Fibroblast of gingiva (primary cell): ENCODE measurements around the gene NR2F2.
A peak's percentile ranks its signal among the peaks of the same experiment; 100 is the strongest.

Experiments
- DNase-seq: peaks from one replicate; pipeline ENCODE4 v3.0.0-alpha.2; 2011; ENCODE audit warnings: low read depth

Gene NR2F2

GRCh38 chr15:96343113-96344059 lies 12.9 kb downstream of the NR2F2 start:
- DNase-seq, result no peak

GRCh38 chr15:96344060-96344705 lies 13.7 kb downstream of the NR2F2 start:
- no peak for DNase-seq

- DNase-seq, result no peak
Measured at GRCh38 chr15:96344706-96345559, 14.4 kb downstream of the NR2F2 start.

GRCh38 chr15:96345560-96346399 lies 15.3 kb downstream of the NR2F2 start:
- peak; percentile 84 for DNase-seq

- no peak for DNase-seq
Measured at GRCh38 chr15:96346409-96346970, 16.0 kb downstream of the NR2F2 start.

- no peak for DNase-seq
Measured at GRCh38 chr15:96347181-96348111, 16.9 kb downstream of the NR2F2 start.

- DNase-seq, result no peak
Measured at GRCh38 chr15:96348112-96349027, 17.9 kb downstream of the NR2F2 start.

- no peak for DNase-seq
Measured at GRCh38 chr15:96349034-96349856, 18.7 kb downstream of the NR2F2 start.

- DNase-seq, result no peak
Measured at GRCh38 chr15:96349857-96350720, 19.6 kb downstream of the NR2F2 start.

GRCh38 chr15:96350934-96351724 lies 20.6 kb downstream of the NR2F2 start:
- DNase-seq, result no peak

GRCh38 chr15:96351761-96352603 lies 21.5 kb downstream of the NR2F2 start:
- no peak for DNase-seq

- no peak for DNase-seq
Measured at GRCh38 chr15:96352604-96353405, 22.3 kb downstream of the NR2F2 start.

GRCh38 chr15:96353416-96353929 lies 23.0 kb downstream of the NR2F2 start:
- DNase-seq, result no peak
